ENCODE measurements around the gene TMIGD1.
"Not testable (repeated sequence)": the region's sequence is repeated elsewhere in the genome, so short reads cannot be mapped to it uniquely, and the experiment has no call there.

The TMIGD1 gene

GRCh38 chr17:30358055-30358760 is 24.4 kb upstream of the TMIGD1 start:
- H3K4me3 ChIP-seq (ENCODE audit: low read depth, low read length) = no peak overlapping the region
- no peak for TF ChIP-seq CTCF (IDR thresholded peaks at IDR 0.05; ENCODE audit: low read depth, low read length)

- no peak overlapping the region for H3K4me3 ChIP-seq (ENCODE audit: low read depth, low read length)
- TF ChIP-seq CTCF (IDR thresholded peaks at IDR 0.05; ENCODE audit: low read depth, low read length) = no peak
These were observed 23.6 kb upstream of the TMIGD1 start for GRCh38 chr17:30357476-30357875.

- TF ChIP-seq CTCF (IDR thresholded peaks at IDR 0.05; ENCODE audit: low read depth, low read length) = no peak
- H3K4me3 ChIP-seq (ENCODE audit: low read depth, low read length) = no peak overlapping the region
These were observed 20.8 kb upstream of the TMIGD1 start for GRCh38 chr17:30354701-30355100.

DNA sequence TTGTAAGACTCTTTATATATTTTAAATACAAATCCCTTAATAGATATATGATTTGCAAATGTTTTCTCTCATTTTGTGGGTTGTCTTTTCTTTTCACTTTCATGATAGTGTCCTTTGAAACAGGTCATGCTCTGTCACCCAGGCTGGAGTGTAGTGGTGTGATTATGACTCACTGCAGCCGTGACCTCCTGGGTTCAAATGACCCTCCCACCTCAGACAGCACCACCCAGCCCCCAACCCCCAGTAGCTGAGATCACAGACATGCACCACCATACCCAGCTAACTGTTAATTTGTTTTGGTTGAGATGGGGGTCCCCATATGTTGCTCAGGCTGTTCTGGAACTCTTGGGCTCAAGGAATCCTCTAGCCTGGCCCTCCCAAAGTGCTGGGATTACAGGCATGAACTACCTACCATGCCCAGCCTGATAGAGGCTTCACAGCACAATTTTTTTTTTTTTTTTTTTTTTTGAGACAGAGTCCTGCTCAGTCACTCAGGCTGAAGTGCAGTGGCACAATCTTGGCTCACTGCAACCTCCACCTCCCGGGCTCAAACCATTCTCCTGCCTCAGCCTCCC is 18.5 kb upstream of the TMIGD1 start:
- H3K4me3 ChIP-seq (ENCODE audit: low read depth, low read length) = no peak overlapping the region
- TF ChIP-seq CTCF (IDR thresholded peaks at IDR 0.05; ENCODE audit: low read depth, low read length) = no peak

DNA sequence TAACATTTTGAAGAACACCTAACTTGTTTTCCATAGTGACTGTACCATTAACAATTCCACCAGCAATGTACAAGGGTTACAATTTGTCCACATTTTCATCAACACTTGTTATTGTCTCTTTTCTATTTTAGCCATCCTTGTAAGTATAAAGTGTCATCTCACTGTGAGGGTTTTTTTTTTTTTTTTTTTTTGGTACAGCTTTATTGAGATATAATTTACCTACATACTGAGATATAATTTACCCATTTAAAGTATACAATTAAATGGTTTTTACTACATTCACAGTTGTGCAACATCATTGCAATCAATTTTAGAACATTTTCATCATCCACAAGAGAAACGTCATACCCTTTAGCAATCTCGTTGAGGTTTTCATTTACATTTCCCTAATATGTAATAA is 17.9 kb upstream of the TMIGD1 start:
- no peak for TF ChIP-seq CTCF (IDR thresholded peaks at IDR 0.05; ENCODE audit: low read depth, low read length)
- H3K4me3 ChIP-seq (ENCODE audit: low read depth, low read length) = no peak overlapping the region

- H3K4me3 ChIP-seq (ENCODE audit: low read depth, low read length) = not testable (repeated sequence)
These were observed 17.4 kb upstream of the TMIGD1 start for GRCh38 chr17:30351263-30351662.

GRCh38 chr17:30349252-30349651 is 15.4 kb upstream of the TMIGD1 start:
- H3K4me3 ChIP-seq (ENCODE audit: low read depth, low read length) = no peak overlapping the region
- TF ChIP-seq CTCF (IDR thresholded peaks at IDR 0.05; ENCODE audit: low read depth, low read length) = no peak

- no peak for TF ChIP-seq CTCF (IDR thresholded peaks at IDR 0.05; ENCODE audit: low read depth, low read length)
These were observed 13.6 kb upstream of the TMIGD1 start for GRCh38 chr17:30347488-30347887.

More at GRCh38 chr17:30347488-30347887, 13.6 kb upstream of the TMIGD1 start:
- no peak overlapping the region for H3K4me3 ChIP-seq (ENCODE audit: low read depth, low read length)

Data from WI38 (cell line).